ENCODE results near the gene NBPF8.
A peak's percentile ranks its signal among the peaks of the same experiment; 100 is the strongest.
"Not testable (repeated sequence)": the region's sequence is repeated elsewhere in the genome, so short reads cannot be mapped to it uniquely, and the experiment has no call there.

The NBPF8 gene

GRCh38 chr1:120414911-120415480 is at the start of gene NBPF8:
Gene NBPF8, plus strand, starts transcription at chr1:120415035. Its CDS starts 21,488 bp downstream, at chr1:120436523.
- DNase-seq: peak; percentile 43

GRCh38 chr1:120367709-120368108 is 47.1 kb upstream of the NBPF8 start:
- DNase-seq: not testable (repeated sequence)

GRCh38 chr1:120386651-120387050 is 28.2 kb upstream of the NBPF8 start:
- not testable (repeated sequence) for DNase-seq

- peak; percentile 69 for DNase-seq
These were observed 26.2 kb upstream of the NBPF8 start for GRCh38 chr1:120388597-120389126.

GRCh38 chr1:120391365-120391764 is 23.5 kb upstream of the NBPF8 start:
- DNase-seq: not testable (repeated sequence)

- DNase-seq: not testable (repeated sequence)
These were observed 21.3 kb upstream of the NBPF8 start for GRCh38 chr1:120393316-120394232.

- DNase-seq: not testable (repeated sequence)
These were observed 9.5 kb upstream of the NBPF8 start for GRCh38 chr1:120405348-120405747.

- not testable (repeated sequence) for DNase-seq
These were observed 384 bp upstream of the NBPF8 start for GRCh38 chr1:120414451-120414850.

- DNase-seq: peak; percentile 50
These were observed 692 bp downstream of the NBPF8 start for GRCh38 chr1:120415492-120415961.

- peak; percentile 3 for DNase-seq
These were observed 10.2 kb downstream of the NBPF8 start for GRCh38 chr1:120425063-120425462.

- not testable (repeated sequence) for DNase-seq
These were observed 16.8 kb downstream of the NBPF8 start for GRCh38 chr1:120431626-120432025.

- not testable (repeated sequence) for DNase-seq
These were observed 19.0 kb downstream of the NBPF8 start for GRCh38 chr1:120433831-120434230.

GRCh38 chr1:120449124-120449523 is 34.3 kb downstream of the NBPF8 start:
- DNase-seq: not testable (repeated sequence)

All from hematopoietic multipotent progenitor cell treated with erythropoietin and hydrocortisone succinate and interleukin-3 and kit ligand, for 6 days (in vitro differentiated cells).